ENCODE data around the gene CRBN.

Gene CRBN

DNA sequence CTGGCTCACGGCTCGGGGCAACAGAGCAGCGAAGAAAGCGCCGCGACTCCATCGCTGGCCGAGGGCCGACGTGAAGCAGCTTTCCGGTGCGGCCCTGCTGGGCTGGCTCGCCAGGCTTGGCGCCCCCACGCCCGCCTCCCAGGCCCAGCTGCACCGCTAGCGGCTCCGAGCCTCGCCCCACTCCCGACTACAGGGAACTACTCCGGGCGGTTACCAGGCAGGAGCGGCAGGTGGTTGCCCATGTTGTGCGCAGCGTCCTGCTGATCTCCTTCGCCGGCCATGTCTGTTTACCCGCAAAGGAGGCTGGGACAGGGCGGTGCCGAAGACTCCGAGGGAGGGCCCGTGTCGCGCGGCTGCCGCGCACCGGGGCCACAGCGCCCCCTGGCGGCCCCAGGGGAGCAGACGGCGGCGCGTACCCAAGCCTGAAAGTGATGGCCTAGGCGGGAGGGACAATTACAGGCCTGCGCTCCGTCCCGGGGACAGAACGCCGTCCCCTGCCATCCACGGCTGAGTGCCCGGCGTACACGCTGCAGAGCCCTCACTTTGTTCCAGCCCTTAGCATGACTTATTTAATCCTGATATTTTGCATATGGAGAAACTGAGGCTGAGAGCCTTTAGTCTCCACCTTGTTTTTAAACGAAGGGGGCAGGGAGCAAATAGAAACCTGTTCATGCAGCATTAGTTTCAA is at the start of gene CRBN:
Gene CRBN, minus strand, starts transcription at position 285 of the 688 bp plus-strand sequence. Its CDS starts 4 bp downstream, at position 281.
- peak; percentile 87 for DNase-seq

DNA sequence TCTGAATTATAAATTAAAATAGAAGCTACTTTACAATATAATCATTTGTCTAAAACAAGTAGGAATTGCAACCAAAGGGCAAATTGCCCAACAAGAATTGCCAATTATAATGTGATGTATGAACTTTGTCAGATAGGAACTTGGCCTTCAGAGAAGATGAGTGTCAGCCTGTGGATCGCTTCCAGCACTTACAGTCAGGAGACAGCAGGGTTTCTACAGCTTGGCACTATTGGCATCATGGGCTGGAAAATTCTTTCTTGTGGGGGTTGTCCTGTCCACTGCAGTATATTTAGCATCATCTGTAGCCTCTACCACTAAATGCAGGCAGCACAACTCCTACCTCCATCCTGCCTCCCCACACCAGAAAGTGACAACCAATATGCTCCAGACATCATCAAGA is 48.1 kb upstream of the CRBN start:
- no peak for DNase-seq

DNA sequence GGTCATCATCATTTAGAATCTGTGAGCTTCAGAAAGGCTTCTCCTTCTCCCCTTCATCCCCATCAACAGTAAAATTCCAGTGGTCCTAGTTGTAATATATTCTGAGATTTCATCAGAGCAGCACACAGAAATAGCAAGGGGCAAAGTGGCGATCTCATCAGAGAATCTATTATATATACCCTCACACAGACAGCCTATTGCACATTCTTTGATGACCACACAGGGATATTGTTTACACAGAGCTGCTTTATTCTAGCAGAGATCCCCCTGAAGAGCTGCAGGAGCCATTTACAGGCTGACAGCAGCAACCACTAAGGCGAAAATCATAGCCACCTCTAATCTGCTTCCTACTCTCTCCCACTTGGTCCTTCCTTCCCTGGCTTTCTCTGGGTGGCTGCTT is 42.0 kb upstream of the CRBN start:
- DNase-seq: no peak

- DNase-seq: no peak
Observed at GRCh38 chr3:3216401-3216800, 36.9 kb upstream of the CRBN start.

DNA sequence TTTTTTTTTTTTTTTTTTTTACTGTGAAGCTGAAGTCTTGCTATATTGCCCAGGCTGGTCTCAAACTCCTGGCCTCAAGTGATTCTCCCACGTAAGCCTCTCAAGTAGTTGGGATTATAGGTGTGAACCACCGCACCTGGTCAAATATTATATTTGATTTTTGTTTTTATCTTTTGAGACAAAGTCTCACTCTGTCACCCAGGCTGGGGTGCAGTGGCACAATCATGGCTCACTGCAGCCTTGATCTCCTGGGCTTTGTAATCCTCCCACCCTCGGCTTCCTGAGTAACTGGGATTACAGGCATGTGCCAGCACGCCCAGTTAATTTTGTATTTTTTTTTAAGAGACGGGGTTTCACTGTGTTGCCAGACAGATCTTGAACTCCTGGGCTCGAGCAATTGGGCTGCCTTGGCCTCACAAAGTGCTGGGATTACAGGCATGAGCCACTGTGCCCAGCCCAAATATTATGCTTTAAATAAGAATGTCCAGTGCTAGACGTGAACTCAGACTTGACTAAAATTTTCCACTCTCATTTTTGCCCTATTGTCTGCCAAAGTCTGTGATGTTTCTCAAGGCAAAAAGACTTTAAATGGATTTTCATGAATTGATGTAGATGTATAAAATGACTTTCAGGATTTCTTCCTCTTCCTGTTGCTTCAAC is 33.4 kb upstream of the CRBN start:
- no peak for DNase-seq

DNA sequence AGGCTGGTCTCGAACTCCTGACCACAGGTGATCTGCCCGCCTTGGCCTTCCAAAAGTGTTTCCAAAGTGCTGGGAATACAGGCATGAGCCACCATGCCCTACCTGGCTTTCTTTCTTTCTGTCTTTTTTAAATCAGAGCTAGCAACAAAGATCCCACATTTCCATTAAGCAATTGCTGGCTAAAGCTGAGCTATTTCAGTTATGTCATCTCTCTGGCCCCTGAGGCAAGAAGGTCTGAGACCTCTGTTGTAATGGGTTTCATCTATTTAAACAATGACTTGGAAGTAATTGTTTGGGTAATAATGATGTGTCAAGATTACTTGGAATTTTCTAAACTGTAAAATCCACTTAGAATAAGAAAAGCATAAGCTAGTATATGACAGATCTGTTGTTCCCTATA is 30.2 kb upstream of the CRBN start:
- DNase-seq: no peak

GRCh38 chr3:3209057-3209456 is 29.6 kb upstream of the CRBN start:
- DNase-seq: no peak

DNA sequence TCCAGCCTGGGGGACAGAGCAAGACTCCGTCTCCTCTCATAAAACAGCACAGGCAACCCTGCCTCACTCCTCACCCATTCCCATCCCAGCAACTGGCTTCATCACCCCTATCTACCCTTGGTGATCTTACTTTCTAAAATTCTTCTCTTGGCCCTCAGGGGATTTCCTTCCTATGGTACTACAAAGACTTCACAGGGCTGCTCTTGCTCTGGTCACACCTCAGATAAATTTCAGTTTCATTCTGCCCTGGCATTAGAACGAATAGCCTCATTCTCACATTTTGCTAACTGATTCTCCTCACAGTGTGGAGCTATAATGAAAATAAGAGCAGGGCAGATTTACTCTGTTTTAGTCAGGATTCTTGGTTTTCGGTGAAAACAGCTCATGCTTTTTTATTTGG is 22.1 kb upstream of the CRBN start:
- DNase-seq: no peak

- peak; percentile 14 for DNase-seq
Observed at GRCh38 chr3:3200632-3201212, 21.2 kb upstream of the CRBN start.

DNA sequence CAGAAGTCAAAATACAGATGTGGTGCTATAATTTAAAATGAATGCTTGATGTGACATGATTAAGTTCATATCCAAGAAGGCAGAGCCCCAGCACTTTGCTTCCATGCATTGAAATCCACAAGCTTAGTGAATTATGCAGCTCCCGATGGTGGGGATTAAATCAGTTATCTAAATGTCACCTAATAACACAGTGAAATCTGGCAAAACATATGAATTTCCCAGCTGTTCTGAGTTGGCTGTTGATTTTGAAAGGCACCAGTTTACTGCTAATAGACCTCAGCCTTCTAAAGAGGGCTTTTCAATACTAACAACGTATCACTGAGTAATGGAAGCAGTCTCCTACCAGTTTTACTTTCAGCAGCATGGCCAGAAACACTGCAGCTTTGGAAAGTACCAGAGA is 19.8 kb upstream of the CRBN start:
- DNase-seq: no peak

DNA sequence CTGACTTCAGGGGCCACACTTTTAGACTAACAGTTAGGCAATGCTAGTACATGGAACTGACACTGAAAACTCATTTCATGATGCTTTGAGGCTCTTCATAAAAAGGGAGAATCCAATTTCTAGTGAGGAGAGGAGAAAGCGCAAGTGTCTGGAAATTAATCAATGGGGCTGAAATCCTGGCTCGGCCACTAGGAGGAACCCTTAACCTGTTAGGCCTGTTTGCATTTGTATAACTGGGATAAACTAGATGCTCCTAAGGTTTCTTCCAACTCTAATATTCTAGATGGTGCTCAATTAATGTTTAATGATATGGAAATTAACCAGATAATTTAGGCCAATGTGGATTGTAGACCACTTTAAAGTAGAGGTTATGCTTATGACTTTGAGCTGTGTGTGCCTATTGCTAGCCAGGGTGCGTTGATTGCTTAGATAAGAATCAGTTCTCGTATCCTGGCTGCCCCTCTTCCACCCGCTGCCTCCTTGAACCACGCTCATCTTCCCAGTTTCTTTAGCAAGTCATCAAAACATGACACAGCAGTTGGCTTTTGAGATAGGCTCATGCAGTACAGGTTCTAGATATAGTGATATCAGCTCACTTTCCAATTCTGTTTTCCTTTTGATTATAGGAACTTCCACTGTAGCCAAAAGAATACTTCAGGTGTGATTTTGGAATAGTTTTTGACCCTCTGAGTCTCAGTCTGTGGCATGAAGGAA is 16.8 kb upstream of the CRBN start:
- DNase-seq: no peak

DNA sequence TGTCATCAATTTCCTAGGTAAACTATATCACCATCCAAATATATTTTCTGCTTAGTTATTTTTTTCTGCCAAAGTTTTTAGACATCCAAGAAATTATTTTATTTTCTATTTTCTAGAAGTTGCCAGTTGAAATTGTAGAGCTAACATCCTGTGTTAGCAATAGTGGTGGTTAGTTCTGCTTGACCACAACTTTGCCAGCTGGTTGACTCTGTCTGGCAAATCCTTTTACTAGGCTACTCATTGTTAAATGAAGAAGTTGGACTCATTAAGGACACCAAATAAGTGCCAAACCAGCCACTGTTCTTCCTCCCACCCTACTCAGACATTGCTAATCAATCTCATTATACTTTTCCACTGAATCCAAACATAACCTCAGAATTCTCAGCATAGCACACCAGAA is 15.4 kb upstream of the CRBN start:
- no peak for DNase-seq

- no peak for DNase-seq
Observed at GRCh38 chr3:3192286-3192675, 12.8 kb upstream of the CRBN start.

DNA sequence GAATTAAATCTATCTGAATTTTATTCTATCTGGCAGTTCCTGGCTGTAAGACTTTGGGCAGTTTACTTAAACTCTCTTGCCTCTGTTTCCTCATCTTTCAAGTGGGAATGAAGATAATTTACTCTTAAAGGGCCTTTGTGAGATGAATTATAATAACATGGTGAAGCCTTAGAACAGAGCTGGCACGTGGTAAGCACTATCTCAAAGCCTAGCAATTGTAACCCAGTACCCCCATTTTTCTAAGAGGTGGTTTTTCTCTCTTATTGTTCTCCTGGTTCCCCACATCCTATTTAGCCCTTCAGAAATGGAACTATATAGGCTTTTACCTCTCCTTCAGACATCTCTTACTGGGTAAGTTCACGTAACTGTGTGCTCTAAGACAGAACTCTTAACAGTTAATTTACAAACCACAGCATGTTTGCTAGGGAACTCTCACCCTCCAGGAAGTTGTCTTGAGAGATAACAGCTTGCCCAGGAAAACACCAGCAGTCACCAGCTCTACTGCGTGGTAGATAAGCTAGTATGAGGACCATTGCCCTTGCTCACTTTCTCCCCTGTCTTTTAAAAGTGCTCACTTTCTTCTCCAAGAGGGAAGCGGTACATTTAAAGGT is 12.3 kb upstream of the CRBN start:
- no peak for DNase-seq

DNA sequence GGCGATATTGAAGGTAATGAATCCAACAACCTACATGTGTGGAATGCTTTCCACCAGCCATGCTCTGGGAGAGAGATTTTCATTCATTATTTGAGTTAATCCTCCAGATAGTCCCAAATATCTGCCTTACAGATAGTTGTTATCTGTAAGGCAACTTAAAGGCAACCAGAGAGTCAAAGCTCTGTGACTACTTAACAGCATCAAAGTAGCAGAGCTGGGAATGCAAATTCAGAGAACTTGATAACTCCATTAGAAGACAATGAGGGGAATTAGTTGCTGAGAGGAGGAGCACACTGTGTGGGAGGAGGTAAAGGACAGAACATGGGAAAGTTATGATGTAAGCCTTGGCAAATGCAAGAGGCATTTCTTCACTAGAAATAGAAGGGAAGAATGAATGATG is 10.5 kb upstream of the CRBN start:
- DNase-seq: no peak

- DNase-seq: no peak
Observed at GRCh38 chr3:3189102-3189727, 9.7 kb upstream of the CRBN start.

GRCh38 chr3:3184876-3185275 is 5.4 kb upstream of the CRBN start:
- DNase-seq: no peak

- no peak for DNase-seq
Observed at GRCh38 chr3:3180456-3180855, 965 bp upstream of the CRBN start.

DNA sequence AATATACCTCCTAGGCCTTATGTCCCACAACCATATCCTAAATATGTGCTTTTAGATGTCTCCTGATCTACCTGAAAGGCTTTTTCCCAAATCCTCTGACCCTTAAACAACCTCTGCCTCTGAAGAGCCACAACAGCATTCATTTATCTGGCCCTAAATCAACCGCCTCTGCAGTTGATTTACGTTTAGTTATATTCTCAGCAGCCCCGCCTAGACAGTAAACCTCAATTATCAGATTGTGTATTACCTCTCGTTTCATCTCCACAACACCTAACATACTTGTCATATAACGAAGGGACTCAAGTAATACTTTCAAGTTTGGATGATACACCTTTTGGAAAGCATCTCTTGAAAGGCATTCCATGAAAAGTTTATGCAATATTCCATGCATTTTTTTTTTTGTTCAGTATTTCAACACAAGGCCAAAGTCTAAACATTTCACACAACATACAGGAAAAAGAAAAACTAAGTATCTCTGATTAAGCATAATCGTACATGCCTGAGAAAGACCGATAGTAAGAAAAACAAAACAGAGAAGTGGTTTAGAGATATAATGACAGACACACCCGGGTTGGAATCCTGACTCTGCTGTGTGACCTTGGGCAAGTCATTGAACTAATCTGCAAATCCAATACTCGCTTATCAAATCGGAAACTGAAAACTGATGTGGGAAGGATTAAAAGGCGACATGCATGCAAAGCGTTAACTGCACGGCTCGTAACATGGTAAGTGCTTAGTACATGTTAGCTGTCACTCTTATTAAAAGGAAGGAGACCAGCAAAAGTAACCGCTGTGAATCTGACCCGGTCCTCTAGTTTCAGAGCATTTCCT is 778 bp downstream of the CRBN start:
- no peak for DNase-seq

- no peak for DNase-seq
Observed at GRCh38 chr3:3177861-3178497, 1.5 kb downstream of the CRBN start.

DNA sequence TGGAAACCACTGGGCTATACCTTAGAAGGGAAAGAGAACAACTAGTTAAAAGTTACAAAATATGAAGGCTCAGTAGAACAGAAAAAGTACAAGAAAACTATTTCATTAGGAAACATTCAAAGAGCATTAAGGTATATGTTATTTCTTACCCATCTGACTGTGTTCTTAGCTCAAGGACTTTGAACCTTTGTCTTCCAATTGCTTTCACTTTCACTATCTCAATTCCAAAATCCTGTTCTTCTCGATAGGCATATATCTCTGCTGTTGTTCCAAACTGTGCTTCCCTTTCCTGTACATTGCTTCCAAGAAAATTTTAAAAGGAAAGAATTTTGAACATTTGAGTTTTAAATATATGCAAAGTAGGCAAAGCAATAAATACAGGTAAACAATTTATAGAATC is 6.9 kb downstream of the CRBN start:
- no peak for DNase-seq

- no peak for DNase-seq
Observed at GRCh38 chr3:3170998-3171397, 8.5 kb downstream of the CRBN start.
